Measurements from ENCODE around the gene KRT4.

The KRT4 gene

GRCh38 chr12:52805000-52805399 is 8.9 kb downstream of the KRT4 start:
- POLR2A ChIA-PET: no interaction called here
- DNase-seq (ENCODE audit: extremely low spot score): no peak
- CTCF ChIA-PET: no interaction called here
- TF ChIP-seq CTCF (IDR thresholded peaks at IDR 0.05; ENCODE audit: control extremely low read depth, extremely low read depth, low read depth, missing control alignments): no peak

- no peak for TF ChIP-seq CTCF (IDR thresholded peaks at IDR 0.05; ENCODE audit: control extremely low read depth, extremely low read depth, low read depth, missing control alignments)
- ChIA-PET POLR2A (no interaction called here), CTCF (no interaction called here)
- no peak for DNase-seq (ENCODE audit: extremely low spot score)
Measured at GRCh38 chr12:52802442-52802841, 11.5 kb downstream of the KRT4 start.

GRCh38 chr12:52801773-52802172 is 12.1 kb downstream of the KRT4 start:
- TF ChIP-seq CTCF (IDR thresholded peaks at IDR 0.05; ENCODE audit: control extremely low read depth, extremely low read depth, low read depth, missing control alignments): no peak
- ChIA-PET POLR2A (no interaction called here), CTCF (no interaction called here)
- DNase-seq (ENCODE audit: extremely low spot score): no peak

GRCh38 chr12:52800259-52800917 is 13.5 kb downstream of the KRT4 start:
- ChIA-PET POLR2A (no interaction called here), CTCF (no interaction called here)
- no peak for TF ChIP-seq CTCF (IDR thresholded peaks at IDR 0.05; ENCODE audit: control extremely low read depth, extremely low read depth, low read depth, missing control alignments)
- no peak for DNase-seq (ENCODE audit: extremely low spot score)

GRCh38 chr12:52799505-52800211 is 14.3 kb downstream of the KRT4 start:
- no peak for DNase-seq (ENCODE audit: extremely low spot score)
- POLR2A ChIA-PET: no interaction called here
- CTCF ChIA-PET: no interaction called here
- TF ChIP-seq CTCF (IDR thresholded peaks at IDR 0.05; ENCODE audit: control extremely low read depth, extremely low read depth, low read depth, missing control alignments): no peak

- POLR2A ChIA-PET: no interaction called here
- no peak for DNase-seq (ENCODE audit: extremely low spot score)
Measured at GRCh38 chr12:52798671-52799504, 15.0 kb downstream of the KRT4 start.

More at GRCh38 chr12:52798671-52799504, 15.0 kb downstream of the KRT4 start:
- TF ChIP-seq CTCF (IDR thresholded peaks at IDR 0.05; ENCODE audit: control extremely low read depth, extremely low read depth, low read depth, missing control alignments): no peak
- CTCF ChIA-PET: interaction anchor here (0.7 kb wide), 1 partner anchor 19 kb away, joined by 3 read pairs; no protein-coding TSS in a partner anchor
